Activated CD4-positive, alpha-beta memory T cell treated with anti-CD3 and anti-CD28 coated beads, Interleukin-2, amount 10 ng/mL, durations not matched to agents 7 days and 5 days (primary cell): ENCODE measurements around the gene OR52I2. TPM values are rescaled to one million over a fixed set of nuclear protein-coding genes. Genes with fewer than 3 reads are reported as not detected.

Source experiments
- CTCF ChIA-PET: fragments of 350-600 bp; sonication (Branson Sonifier 250); formaldehyde crosslinking; loops from one replicate; lab custom pipeline; 2021; ENCODE audit warnings: antibody characterized with exemption, inconsistent platforms; lab: Charles Lee
- POLR2A ChIA-PET: fragments of 350-600 bp; sonication (Branson Sonifier 250); formaldehyde crosslinking; loops from one replicate; lab custom pipeline; 2021; ENCODE audit warnings: antibody characterized with exemption; lab: Charles Lee
- DNase-seq: peaks from one replicate; pipeline ENCODE4 v3.0.0-alpha.2; 2020
- H3K27ac Mint-ChIP-seq: one replicate; pipeline ENCODE4 v1.8.0; 2021; ENCODE audit warnings: mild to moderate bottlenecking, mixed read lengths
- H3K27me3 Mint-ChIP-seq: one replicate; pipeline ENCODE4 v1.8.0; 2021; ENCODE audit warnings: mixed read lengths
- H3K36me3 Mint-ChIP-seq: one replicate; pipeline ENCODE4 v1.8.0; 2021; ENCODE audit warnings: low read depth, mixed read lengths
- H3K4me1 Mint-ChIP-seq: one replicate; pipeline ENCODE4 v1.8.0; 2021; ENCODE audit warnings: mixed read lengths
- H3K4me3 Mint-ChIP-seq: one replicate; pipeline ENCODE4 v1.8.0; 2021; ENCODE audit warnings: mild to moderate bottlenecking, mixed read lengths
- H3K9me3 Mint-ChIP-seq: one replicate; pipeline ENCODE4 v1.8.0; 2021; ENCODE audit warnings: mixed read lengths
- total RNA-seq, 2 experiments: library from RNA; stranded (reverse); gene quantifications; one replicate each; pipeline ENCODE4 v1.2.3, GENCODE V29; 2021

The OR52I2 gene
- total RNA-seq, 2 experiments from 2014 or later, result not detected

GRCh38 chr11:4615856-4616444 is 34.4 kb downstream of the OR52I2 start:
- no peaks in the 10 kb centered on the region for H3K9me3 Mint-ChIP-seq
- H3K4me1 Mint-ChIP-seq, result no peaks in the 10 kb centered on the region
- CTCF ChIA-PET, result interaction anchor here (0.7 kb wide), 1 partner anchor 77 kb away, joined by 7 read pairs; no protein-coding TSS in a partner anchor
- DNase-seq, result no peak
- peaks cover 4% of the 10 kb centered on the region for H3K27me3 Mint-ChIP-seq
- no peaks in the 10 kb centered on the region for H3K36me3 Mint-ChIP-seq
- H3K27ac Mint-ChIP-seq, result no peak overlapping the region
- POLR2A ChIA-PET, result no interaction called here
- H3K4me3 Mint-ChIP-seq, result no peak overlapping the region

GRCh38 chr11:4619514-4619913 is 38.0 kb downstream of the OR52I2 start:
- Mint-ChIP-seq H3K27ac (no peak overlapping the region), H3K27me3 (peaks cover 4% of the 10 kb centered on the region), H3K9me3 (no peaks in the 10 kb centered on the region), H3K4me1 (no peaks in the 10 kb centered on the region), H3K4me3 (no peak overlapping the region), H3K36me3 (no peaks in the 10 kb centered on the region)
- ChIA-PET CTCF (no interaction called here), POLR2A (no interaction called here)
- no peak for DNase-seq

- DNase-seq, result peak; percentile 69
- peaks cover 5% of the 10 kb centered on the region for H3K9me3 Mint-ChIP-seq
Measured at GRCh38 chr11:4626207-4627099, 44.9 kb downstream of the OR52I2 start.

GRCh38 chr11:4636136-4636535 is 54.6 kb downstream of the OR52I2 start:
- no peaks in the 10 kb centered on the region for H3K9me3 Mint-ChIP-seq
- no peaks in the 10 kb centered on the region for H3K4me1 Mint-ChIP-seq
- H3K27me3 Mint-ChIP-seq, result peaks cover 10% of the 10 kb centered on the region
- no peak for DNase-seq
- no peak overlapping the region for H3K27ac Mint-ChIP-seq
- CTCF ChIA-PET, result interaction anchor here (0.6 to 2.5 kb wide), 16 partner anchors 9 to 655 kb away, joined by 3 to 21 read pairs (median 3); partner anchors contain the start of gene MMP26
- POLR2A ChIA-PET, result no interaction called here
- H3K36me3 Mint-ChIP-seq, result no peaks in the 10 kb centered on the region
- H3K4me3 Mint-ChIP-seq, result no peak overlapping the region

More at GRCh38 chr11:4626207-4627099, 44.9 kb downstream of the OR52I2 start:
- Mint-ChIP-seq H3K27me3 (peaks cover 31% of the 10 kb centered on the region), H3K27ac (no peak overlapping the region), H3K4me3 (no peak overlapping the region), H3K36me3 (no peaks in the 10 kb centered on the region), H3K4me1 (no peaks in the 10 kb centered on the region)
- CTCF ChIA-PET, result interaction anchor here (1.1 to 2.6 kb wide), 4 partner anchors 10 to 439 kb away, joined by 3 to 18 read pairs (median 7); partner anchors contain the start of genes OR51D1 and TRIM68
- POLR2A ChIA-PET, result no interaction called here

- no peaks in the 10 kb centered on the region for H3K36me3 Mint-ChIP-seq
- DNase-seq, result peak; percentile 70
- peaks cover 13% of the 10 kb centered on the region for H3K27me3 Mint-ChIP-seq
- ChIA-PET CTCF (interaction anchor here (0.9 to 2.5 kb wide), 19 partner anchors 8 to 654 kb away, joined by 3 to 21 read pairs (median 3); partner anchors contain the start of genes MMP26 and TRIM68), POLR2A (no interaction called here)
- no peaks in the 10 kb centered on the region for H3K4me1 Mint-ChIP-seq
- H3K27ac Mint-ChIP-seq, result no peak within 1 kb of the TSS
- H3K4me3 Mint-ChIP-seq, result no peak within 1 kb of the TSS
- H3K9me3 Mint-ChIP-seq, result no peaks in the 10 kb centered on the region
Measured at GRCh38 chr11:4636962-4637661, 55.6 kb downstream of the OR52I2 start, which contains the start of gene OR51D1. TSS of gene OR51D1 (plus strand) at chr11:4637477. CDS start at chr11:4639791, 2,314 bp downstream.

- H3K27me3 Mint-ChIP-seq, result peaks cover 9% of the 10 kb centered on the region
- no peak for DNase-seq
- H3K9me3 Mint-ChIP-seq, result no peaks in the 10 kb centered on the region
- POLR2A ChIA-PET, result no interaction called here
- no peak overlapping the region for H3K27ac Mint-ChIP-seq
- H3K4me1 Mint-ChIP-seq, result no peaks in the 10 kb centered on the region
- H3K36me3 Mint-ChIP-seq, result no peaks in the 10 kb centered on the region
- H3K4me3 Mint-ChIP-seq, result no peak overlapping the region
- CTCF ChIA-PET, result interaction anchor here (0.9 to 2.5 kb wide), 12 partner anchors 10 to 450 kb away, joined by 3 to 21 read pairs (median 4); no protein-coding TSS in a partner anchor
Measured at GRCh38 chr11:4637662-4638047, 56.1 kb downstream of the OR52I2 start.

- ChIA-PET CTCF (interaction anchor here (1.3 kb wide), 1 partner anchor 18 kb away, joined by 3 read pairs; no protein-coding TSS in a partner anchor), POLR2A (no interaction called here)
- H3K27me3 Mint-ChIP-seq, result peaks cover 9% of the 10 kb centered on the region
- H3K4me3 Mint-ChIP-seq, result no peak overlapping the region
- H3K27ac Mint-ChIP-seq, result no peak overlapping the region
- H3K9me3 Mint-ChIP-seq, result no peaks in the 10 kb centered on the region
- H3K4me1 Mint-ChIP-seq, result no peaks in the 10 kb centered on the region
- no peaks in the 10 kb centered on the region for H3K36me3 Mint-ChIP-seq
- no peak for DNase-seq
Measured at GRCh38 chr11:4639931-4640330, 58.4 kb downstream of the OR52I2 start.

GRCh38 chr11:4641501-4641900 is 60.0 kb downstream of the OR52I2 start:
- ChIA-PET POLR2A (no interaction called here), CTCF (no interaction called here)
- no peak overlapping the region for H3K27ac Mint-ChIP-seq
- no peak overlapping the region for H3K4me3 Mint-ChIP-seq
- no peaks in the 10 kb centered on the region for H3K9me3 Mint-ChIP-seq
- no peaks in the 10 kb centered on the region for H3K36me3 Mint-ChIP-seq
- H3K4me1 Mint-ChIP-seq, result no peaks in the 10 kb centered on the region
- no peak for DNase-seq
- H3K27me3 Mint-ChIP-seq, result peaks cover 10% of the 10 kb centered on the region

GRCh38 chr11:4642043-4642442 is 60.5 kb downstream of the OR52I2 start:
- DNase-seq, result no peak
- Mint-ChIP-seq H3K4me1 (no peaks in the 10 kb centered on the region), H3K4me3 (no peak overlapping the region), H3K9me3 (no peaks in the 10 kb centered on the region), H3K36me3 (no peaks in the 10 kb centered on the region), H3K27me3 (peaks cover 10% of the 10 kb centered on the region), H3K27ac (no peak overlapping the region)
- CTCF ChIA-PET, result no interaction called here
- POLR2A ChIA-PET, result no interaction called here

Other genes starting within 250 kb of the OR52I2 start
- not detected for gene OR52B4, start 213.4 kb upstream of the OR52I2 start, total RNA-seq
- gene TRIM21, start 188.0 kb upstream of the OR52I2 start, total RNA-seq, result 10 to 100 TPM; 75.9 to 80.0 TPM
- not detected for gene OR52K2, start 132.4 kb upstream of the OR52I2 start, total RNA-seq
- not detected for gene OR52K1, start 99.1 kb upstream of the OR52I2 start, total RNA-seq
- gene OR52M1, start 36.6 kb upstream of the OR52I2 start, total RNA-seq, result not detected
- gene OR52I1, start 12.3 kb downstream of the OR52I2 start, total RNA-seq, result not detected
- gene TRIM68, start 26.5 kb downstream of the OR52I2 start, total RNA-seq, result 10 to 100 TPM; 11.6 to 12.7 TPM
- gene OR51D1, start 55.7 kb downstream of the OR52I2 start, total RNA-seq, result not detected
- gene OR51E1, start 62.2 kb downstream of the OR52I2 start, total RNA-seq, result not detected
- gene OR51E2, start 116.1 kb downstream of the OR52I2 start, total RNA-seq, result not detected
- gene MMP26, start 123.0 kb downstream of the OR52I2 start, total RNA-seq, result not detected
- gene OR51F1, start 188.2 kb downstream of the OR52I2 start, total RNA-seq, result not detected
- not detected for gene OR52R1, start 222.6 kb downstream of the OR52I2 start, total RNA-seq
- not detected for gene OR51F2, start 239.6 kb downstream of the OR52I2 start, total RNA-seq